HG03378 (cell line): ENCODE results near the gene LYZL6.
A peak's percentile ranks its signal among the peaks of the same experiment; 100 is the strongest.
"Not testable (repeated sequence)": the region's sequence is repeated elsewhere in the genome, so short reads cannot be mapped to it uniquely, and the experiment has no call there.

ENCODE experiments used
- ATAC-seq: cut with Tn5 transposase; IDR thresholded peaks from one replicate; pipeline ENCODE4 v1.9.1; 2021; ENCODE audit warnings: mild to moderate bottlenecking, moderate library complexity; ENCODE audit not compliant: unreplicated experiment

The LYZL6 gene

GRCh38 chr17:35909408-35909807 lies 34.1 kb downstream of the LYZL6 start:
- no peak for ATAC-seq

GRCh38 chr17:35907691-35908090 lies 35.8 kb downstream of the LYZL6 start:
- ATAC-seq, result no peak

GRCh38 chr17:35906926-35907637 lies 36.4 kb downstream of the LYZL6 start:
- ATAC-seq, result no peak

GRCh38 chr17:35906191-35906925 lies 37.2 kb downstream of the LYZL6 start:
- no peak for ATAC-seq

GRCh38 chr17:35903451-35903850 lies 40.1 kb downstream of the LYZL6 start:
- no peak for ATAC-seq

DNA sequence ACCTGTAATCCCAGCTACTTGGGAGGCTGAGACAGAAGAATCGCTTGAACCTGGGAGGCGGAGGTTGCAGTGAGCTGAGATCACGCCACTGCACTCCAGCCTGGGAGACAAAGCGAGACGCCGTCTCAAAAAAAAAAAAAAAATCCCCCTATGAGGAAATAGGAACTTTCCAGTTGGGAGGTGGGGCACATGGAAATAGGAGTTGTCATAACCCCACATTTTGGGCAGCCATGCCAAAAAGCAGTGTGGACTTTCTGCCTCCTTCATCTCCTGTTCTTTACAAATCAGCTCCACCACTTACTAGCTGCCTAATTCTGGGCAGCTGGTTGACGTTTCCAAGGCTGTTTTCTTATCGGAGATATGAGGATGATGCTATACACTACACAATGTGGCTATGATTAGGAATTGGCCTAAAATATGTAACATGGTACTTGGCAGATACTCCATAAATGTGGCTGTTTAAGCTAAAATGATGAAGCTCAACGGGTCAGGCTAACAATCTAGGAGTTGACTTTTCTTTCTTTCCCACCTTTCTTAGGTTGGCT lies 41.8 kb downstream of the LYZL6 start:
- ATAC-seq, result no peak

DNA sequence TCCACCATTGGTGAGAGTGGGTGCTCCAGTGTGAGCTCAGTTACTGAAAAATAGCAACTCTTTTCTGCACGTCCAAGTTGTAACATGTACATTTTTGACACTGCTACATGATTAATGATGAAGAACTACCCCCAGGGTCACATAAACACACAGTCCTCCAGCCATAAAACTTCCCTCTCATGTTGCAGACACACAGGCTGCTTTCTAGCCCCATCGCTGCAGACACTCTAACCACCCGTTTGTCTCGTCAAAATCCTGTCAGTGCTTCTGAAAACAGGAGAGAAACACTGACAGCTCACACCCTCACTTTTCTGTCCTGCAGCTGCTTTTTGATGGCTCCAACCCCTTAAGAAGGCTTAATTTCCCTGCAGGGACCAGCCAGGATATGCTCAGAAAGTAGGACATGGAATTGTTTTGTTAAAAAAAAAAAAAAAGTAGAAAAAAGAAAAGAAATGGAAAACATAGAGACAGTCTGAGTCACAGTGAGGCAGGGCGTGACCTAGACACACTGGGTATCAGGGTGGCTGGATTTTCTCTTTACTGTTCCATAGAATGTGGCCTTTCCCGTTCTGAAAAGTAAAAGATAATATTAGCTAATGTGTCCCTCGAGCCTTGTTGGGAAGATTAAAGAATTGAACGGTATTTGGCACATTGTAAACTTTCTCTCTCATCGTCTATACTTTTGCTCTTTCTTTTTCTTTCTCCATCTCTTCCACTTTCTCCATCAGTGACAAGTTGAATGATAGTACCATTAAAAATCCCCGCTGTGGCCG lies 42.6 kb downstream of the LYZL6 start:
- no peak for ATAC-seq

DNA sequence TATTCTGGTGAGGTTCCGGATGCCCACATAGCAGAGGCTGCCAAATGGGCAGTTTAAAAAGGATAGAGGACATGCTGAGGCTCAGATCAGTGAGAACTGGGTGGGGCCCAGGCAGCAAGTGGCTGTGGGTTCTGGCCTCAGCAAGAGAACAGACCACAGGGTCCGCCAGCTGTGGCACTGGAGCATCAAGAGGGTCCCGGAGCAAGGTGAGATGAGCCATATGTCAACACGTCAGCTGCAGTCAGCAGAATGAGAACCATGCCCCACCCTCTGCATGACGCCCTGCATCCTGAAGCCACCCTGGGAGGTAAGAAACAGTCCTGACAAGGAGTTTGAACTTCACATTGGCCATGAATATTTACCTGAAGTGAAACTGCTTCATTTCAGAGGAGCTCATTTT lies 43.2 kb downstream of the LYZL6 start:
- ATAC-seq, result no peak

DNA sequence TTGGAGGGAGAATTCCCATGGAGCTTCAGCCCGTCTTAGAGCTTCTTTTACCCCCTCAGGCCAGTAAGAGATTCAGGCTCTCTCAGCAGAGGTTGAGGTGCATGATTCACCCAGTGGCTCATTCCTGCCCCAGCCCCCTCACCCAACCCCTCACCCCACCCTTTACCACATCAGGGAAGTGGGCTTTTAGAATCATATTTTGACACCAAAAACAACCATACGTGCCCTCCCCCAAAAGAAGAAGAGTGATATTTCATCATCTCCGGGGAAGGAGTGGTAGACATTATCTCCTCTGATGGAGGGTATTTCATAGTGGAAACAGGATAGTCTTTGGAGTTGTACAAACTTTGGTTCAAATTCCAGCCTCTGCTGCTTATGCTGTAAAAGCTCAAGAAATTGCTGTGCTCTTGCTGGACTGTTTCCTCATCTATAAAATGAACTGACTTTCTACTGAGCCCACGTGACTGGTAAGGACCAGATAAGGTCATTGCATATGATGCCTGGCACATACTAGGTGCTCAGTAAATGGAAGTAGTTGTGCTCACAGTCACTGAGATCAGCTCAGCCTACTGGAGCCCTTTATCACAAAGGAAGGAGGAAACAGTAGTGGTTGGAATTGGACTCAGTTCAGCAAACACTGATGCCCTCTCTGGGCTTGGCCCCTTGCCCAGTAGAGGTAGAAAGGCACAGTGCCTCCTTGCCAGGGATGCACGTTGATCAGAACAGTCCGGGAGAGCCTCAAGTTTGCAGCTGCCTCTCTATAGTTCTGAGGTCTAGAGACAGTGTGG lies 45.0 kb downstream of the LYZL6 start:
- no peak for ATAC-seq

DNA sequence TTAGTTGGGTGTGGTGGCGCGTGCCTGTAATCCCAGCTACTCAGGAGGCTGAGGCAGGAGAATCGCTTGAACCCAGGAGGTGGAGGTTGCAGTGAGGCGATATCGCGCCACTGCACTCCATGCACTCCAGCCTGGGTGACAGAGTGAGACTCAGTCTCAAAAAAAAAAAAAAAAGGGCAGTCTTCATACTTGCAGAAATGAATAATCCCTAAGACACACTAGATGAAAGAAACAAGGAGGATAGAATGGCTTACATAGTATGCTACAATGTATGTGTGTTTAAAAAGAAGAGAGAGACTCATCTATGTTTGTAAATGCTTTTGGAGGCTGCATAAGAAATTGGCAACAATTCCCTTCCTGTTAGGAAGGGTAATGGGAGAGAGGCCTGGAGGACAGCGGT lies 45.7 kb downstream of the LYZL6 start:
- not testable (repeated sequence) for ATAC-seq

GRCh38 chr17:35895636-35896587 lies 47.6 kb downstream of the LYZL6 start:
- ATAC-seq, result peak; percentile 50

- ATAC-seq, result no peak
Observed at GRCh38 chr17:35894206-35894605, 49.3 kb downstream of the LYZL6 start.

- ATAC-seq, result no peak
Observed at GRCh38 chr17:35893751-35894150, 49.8 kb downstream of the LYZL6 start.

DNA sequence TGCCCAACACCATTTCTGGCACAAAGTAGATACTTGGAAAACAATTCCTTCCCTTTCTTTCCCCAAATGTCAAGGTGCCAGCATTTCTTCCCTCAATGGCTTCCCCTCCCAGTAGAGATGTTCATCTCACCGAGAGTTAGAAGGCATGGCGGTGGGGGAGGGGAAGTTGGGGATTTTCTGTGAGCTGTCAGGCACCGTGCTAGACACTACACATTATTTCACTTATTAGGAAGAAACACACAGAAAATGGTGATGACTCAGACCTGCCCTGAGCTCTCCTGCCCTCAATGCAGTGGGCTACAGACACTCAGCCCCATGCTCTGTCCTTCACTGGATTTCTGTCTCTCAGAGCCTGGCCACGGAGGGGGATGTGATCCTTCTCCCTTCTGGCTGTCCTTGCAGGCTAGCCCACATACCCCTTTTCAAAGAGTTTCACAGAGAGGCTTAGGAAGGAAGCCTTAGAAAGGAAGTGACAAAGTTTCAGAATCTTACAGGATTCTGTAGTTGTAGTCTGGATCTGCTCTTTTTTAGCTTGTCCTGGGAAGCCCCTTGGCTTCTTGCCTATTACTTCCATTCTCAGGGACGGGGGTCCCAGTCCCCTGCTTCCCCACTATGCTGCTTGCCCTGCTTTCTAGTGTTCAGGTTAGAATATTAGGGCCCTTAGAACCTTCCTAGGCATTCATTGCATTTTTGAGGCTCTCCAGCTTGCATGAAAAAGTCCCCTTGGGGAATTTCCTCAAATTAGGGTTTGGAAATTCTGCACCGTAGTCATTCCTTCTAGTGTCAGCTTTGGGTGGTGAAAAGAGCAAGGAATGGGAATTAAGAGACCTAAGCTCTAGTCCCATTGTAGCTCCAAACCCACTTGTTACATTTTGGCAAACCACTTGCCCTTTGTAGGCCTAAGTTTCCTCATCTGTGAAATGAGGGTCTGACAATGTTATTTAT lies 51.1 kb downstream of the LYZL6 start:
- ATAC-seq, result no peak

- no peak for ATAC-seq
Observed at GRCh38 chr17:35891269-35891668, 52.2 kb downstream of the LYZL6 start.

DNA sequence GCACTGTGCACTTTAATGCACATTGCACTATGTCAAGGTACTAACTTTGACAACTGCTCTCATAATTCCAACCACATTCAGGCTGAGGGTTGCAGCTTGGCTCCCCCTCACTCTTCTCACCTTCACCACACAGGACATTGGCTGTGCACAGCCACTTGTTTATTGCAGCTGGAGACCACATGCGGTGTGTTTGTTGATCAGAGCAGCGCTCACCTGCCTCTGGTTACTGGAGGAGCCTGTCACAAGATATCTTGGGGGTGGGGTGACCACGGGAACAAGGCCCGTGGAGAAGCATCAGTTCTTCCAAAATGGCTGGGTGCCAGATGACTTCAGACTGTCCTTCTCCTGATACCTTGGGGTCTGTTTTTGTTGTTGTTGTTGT lies 52.7 kb downstream of the LYZL6 start:
- no peak for ATAC-seq

GRCh38 chr17:35889818-35890773 lies 53.4 kb downstream of the LYZL6 start:
- ATAC-seq, result no peak
